Suprapubic skin (tissue), 4 donors: ENCODE results near the gene GET3.

Experiments
- EP300 ChIP-seq: sonication (generic); formaldehyde crosslinking; IDR thresholded peaks from one replicate; pipeline ENCODE4 v1.6.1; 2017; ENCODE audit warnings: antibody characterized with exemption
- POLR2A ChIP-seq, 2 donors: fragments of 450-650 bp; IDR thresholded peaks; one replicate each; pipeline ENCODE4 v1.6.1; 2017; ENCODE audit warnings: antibody characterized with exemption in 2 of 2, mild to moderate bottlenecking in 2 of 2, moderate library complexity in 2 of 2
- POLR2AphosphoS5 ChIP-seq, 3 donors: sonication (generic); formaldehyde crosslinking; IDR thresholded peaks; one replicate each; pipeline ENCODE4 v1.6.1; 2017; ENCODE audit warnings: antibody characterized with exemption in 3 of 3
- TF ChIP-seq, protein P1 (sequence below), 2 donors: fragments of 200-600 bp in 1 of 2; fragments of 450-650 bp in 1 of 2; sonication (generic) in 1 of 2; IDR thresholded peaks; one replicate each; pipeline ENCODE4 v1.5.1; 2016 to 2019; ENCODE audit warnings: antibody characterized with exemption in 2 of 2, mild to moderate bottlenecking in 1 of 2, moderate library complexity in 1 of 2

DNA sequence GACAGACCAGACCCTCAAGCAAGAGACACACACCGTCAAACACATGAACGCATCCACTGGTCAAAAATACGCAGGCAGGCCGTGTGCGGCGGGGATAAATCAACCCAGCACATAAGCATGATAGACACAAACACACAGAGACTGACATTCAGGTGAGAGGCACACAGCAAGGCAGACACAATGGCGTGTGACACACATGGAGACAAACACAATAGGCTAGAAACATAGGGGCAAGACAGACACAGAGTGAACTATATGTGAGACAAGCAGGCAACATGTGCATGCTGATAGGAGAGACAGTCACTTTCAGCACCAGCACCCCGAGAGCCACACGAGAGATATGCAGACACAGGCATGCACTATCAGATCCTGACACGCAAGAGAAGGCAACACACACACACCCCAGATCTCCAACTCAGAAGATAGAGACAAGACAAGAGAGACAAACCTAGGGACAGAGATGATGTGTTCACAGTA lies 47.1 kb downstream of the GET3 start:
- TF ChIP-seq POLR2AphosphoS5 (IDR thresholded peaks at IDR 0.05) (no peak), POLR2A (IDR thresholded peaks at IDR 0.05) (no peak), EP300 (no peak)
- TF ChIP-seq, protein P1, sequence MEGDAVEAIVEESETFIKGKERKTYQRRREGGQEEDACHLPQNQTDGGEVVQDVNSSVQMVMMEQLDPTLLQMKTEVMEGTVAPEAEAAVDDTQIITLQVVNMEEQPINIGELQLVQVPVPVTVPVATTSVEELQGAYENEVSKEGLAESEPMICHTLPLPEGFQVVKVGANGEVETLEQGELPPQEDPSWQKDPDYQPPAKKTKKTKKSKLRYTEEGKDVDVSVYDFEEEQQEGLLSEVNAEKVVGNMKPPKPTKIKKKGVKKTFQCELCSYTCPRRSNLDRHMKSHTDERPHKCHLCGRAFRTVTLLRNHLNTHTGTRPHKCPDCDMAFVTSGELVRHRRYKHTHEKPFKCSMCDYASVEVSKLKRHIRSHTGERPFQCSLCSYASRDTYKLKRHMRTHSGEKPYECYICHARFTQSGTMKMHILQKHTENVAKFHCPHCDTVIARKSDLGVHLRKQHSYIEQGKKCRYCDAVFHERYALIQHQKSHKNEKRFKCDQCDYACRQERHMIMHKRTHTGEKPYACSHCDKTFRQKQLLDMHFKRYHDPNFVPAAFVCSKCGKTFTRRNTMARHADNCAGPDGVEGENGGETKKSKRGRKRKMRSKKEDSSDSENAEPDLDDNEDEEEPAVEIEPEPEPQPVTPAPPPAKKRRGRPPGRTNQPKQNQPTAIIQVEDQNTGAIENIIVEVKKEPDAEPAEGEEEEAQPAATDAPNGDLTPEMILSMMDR (IDR thresholded peaks at IDR 0.05) = no peak
